Measurements from ENCODE around the gene CREBRF.

DNA sequence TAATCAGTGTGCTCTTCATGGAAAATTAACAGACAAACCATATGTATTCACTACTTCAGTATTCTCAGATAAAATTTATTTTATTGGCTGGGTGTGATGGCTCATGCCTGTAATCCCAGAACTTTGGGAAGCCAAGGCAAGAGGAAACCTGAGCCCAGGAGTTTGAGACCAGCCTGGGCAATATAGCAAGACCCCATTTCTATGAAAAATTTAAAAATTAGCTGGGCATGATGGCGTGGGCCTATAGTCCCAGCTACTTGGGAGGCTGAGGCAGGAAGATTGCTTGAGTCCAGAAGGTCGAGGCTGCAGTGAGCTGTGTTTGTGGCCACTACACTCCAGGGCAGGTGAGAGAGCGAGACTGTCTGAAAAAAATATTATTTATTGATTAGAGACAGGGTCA, 23.4 kb upstream of the CREBRF start:
- no peak for TF ChIP-seq ZNF274 (IDR thresholded peaks at IDR 0.05; ENCODE audit: low read depth, low read length)
- no peak for TF ChIP-seq SUZ12 (IDR thresholded peaks at IDR 0.05; ENCODE audit: extremely low read depth, insufficient read depth, insufficient read length)
- TF ChIP-seq YY1 (IDR thresholded peaks at IDR 0.05; ENCODE audit: insufficient read depth, insufficient read length): no peak
